ENCODE measurements around the gene AKR1B15. TPM values are rescaled to one million over a fixed set of nuclear protein-coding genes. Genes with fewer than 3 reads are reported as not detected.

AKR1B15 gene
- total RNA-seq, 1 experiment from 2014 or later = not detected

- TF ChIP-seq CTCF (conservative IDR thresholded peaks at IDR 0.05; ENCODE audit: low read depth, low read length) = no peak
- no peak for TF ChIP-seq EZH2 (IDR thresholded peaks at IDR 0.05; ENCODE audit: borderline replicate concordance, low read depth, low read length, poor library complexity, severe bottlenecking)
- ChIA-PET CTCF (interaction anchor here (0.6 kb wide), 1 partner anchor 10 kb away, joined by 10 read pairs; no protein-coding TSS in a partner anchor), POLR2A (ENCODE audit: low non-redundant PET) (no interaction called here)
- Histone ChIP-seq H3K4me3 (ENCODE audit: low read depth, low read length, poor library complexity, severe bottlenecking) (no peak overlapping the region), H3K9me3 (ENCODE audit: low read depth, low read length, poor library complexity, severe bottlenecking) (no peaks in the 10 kb centered on the region), H3K27ac (ENCODE audit: low read depth, low read length, poor library complexity, severe bottlenecking) (no peak overlapping the region), H3K4me1 (ENCODE audit: insufficient read depth, low read length, poor library complexity, severe bottlenecking) (peaks cover 14% of the 10 kb centered on the region), H3K36me3 (ENCODE audit: insufficient read depth, low read length, poor library complexity, severe bottlenecking) (no peaks in the 10 kb centered on the region), H3K27me3 (replicated peaks; ENCODE audit: insufficient read depth, low read depth, low read length, poor library complexity) (peaks cover 8% of the 10 kb centered on the region)
- intact Hi-C loops (cut with micrococcal nuclease; ENCODE audit: unreplicated experiment) = loop anchor here (10.0 kb wide), 1 partner anchor 111 kb away; no protein-coding TSS in a partner anchor
- BruUV-seq (replicated peaks) = no TSS peak
- DNase-seq (ENCODE audit: low spot score) = no peak
Observed at GRCh38 chr7:134545380-134545779, 3.5 kb upstream of the AKR1B15 start.

- no TSS peak for BruUV-seq (replicated peaks)
- Histone ChIP-seq H3K4me1 (ENCODE audit: insufficient read depth, low read length, poor library complexity, severe bottlenecking) (peaks cover 14% of the 10 kb centered on the region), H3K9me3 (ENCODE audit: low read depth, low read length, poor library complexity, severe bottlenecking) (no peaks in the 10 kb centered on the region), H3K4me3 (ENCODE audit: low read depth, low read length, poor library complexity, severe bottlenecking) (no peak overlapping the region), H3K36me3 (ENCODE audit: insufficient read depth, low read length, poor library complexity, severe bottlenecking) (no peaks in the 10 kb centered on the region), H3K27me3 (replicated peaks; ENCODE audit: insufficient read depth, low read depth, low read length, poor library complexity) (peaks cover 11% of the 10 kb centered on the region), H3K27ac (ENCODE audit: low read depth, low read length, poor library complexity, severe bottlenecking) (no peak overlapping the region)
- ChIA-PET POLR2A (ENCODE audit: low non-redundant PET) (no interaction called here), CTCF (interaction anchor here (0.6 kb wide), 1 partner anchor 11 kb away, joined by 10 read pairs; no protein-coding TSS in a partner anchor)
- no peak for DNase-seq (ENCODE audit: low spot score)
- intact Hi-C loops (cut with micrococcal nuclease; ENCODE audit: unreplicated experiment) = loop anchor here (10.0 kb wide), 1 partner anchor 111 kb away; no protein-coding TSS in a partner anchor
- TF ChIP-seq CTCF (conservative IDR thresholded peaks at IDR 0.05; ENCODE audit: low read depth, low read length) (no peak), EZH2 (IDR thresholded peaks at IDR 0.05; ENCODE audit: borderline replicate concordance, low read depth, low read length, poor library complexity, severe bottlenecking) (no peak)
Observed at GRCh38 chr7:134545918-134546317, 3.0 kb upstream of the AKR1B15 start.

GRCh38 chr7:134546955-134547354, 2.0 kb upstream of the AKR1B15 start:
- BruUV-seq (replicated peaks) = no TSS peak
- Histone ChIP-seq H3K4me1 (ENCODE audit: insufficient read depth, low read length, poor library complexity, severe bottlenecking) (peaks cover 14% of the 10 kb centered on the region), H3K4me3 (ENCODE audit: low read depth, low read length, poor library complexity, severe bottlenecking) (peak overlapping the region; percentile 31), H3K9me3 (ENCODE audit: low read depth, low read length, poor library complexity, severe bottlenecking) (no peaks in the 10 kb centered on the region), H3K27me3 (replicated peaks; ENCODE audit: insufficient read depth, low read depth, low read length, poor library complexity) (peaks cover 11% of the 10 kb centered on the region), H3K27ac (ENCODE audit: low read depth, low read length, poor library complexity, severe bottlenecking) (no peak overlapping the region), H3K36me3 (ENCODE audit: insufficient read depth, low read length, poor library complexity, severe bottlenecking) (no peaks in the 10 kb centered on the region)
- intact Hi-C loops (cut with micrococcal nuclease; ENCODE audit: unreplicated experiment) = loop anchor here (10.0 kb wide), 1 partner anchor 112 kb away; no protein-coding TSS in a partner anchor
- ChIA-PET POLR2A (ENCODE audit: low non-redundant PET) (no interaction called here), CTCF (interaction anchor here (0.6 to 1.3 kb wide), 5 partner anchors 12 to 126 kb away, joined by 3 to 12 read pairs (median 4); no protein-coding TSS in a partner anchor)
- TF ChIP-seq EZH2 (IDR thresholded peaks at IDR 0.05; ENCODE audit: borderline replicate concordance, low read depth, low read length, poor library complexity, severe bottlenecking) (no peak), CTCF (conservative IDR thresholded peaks at IDR 0.05; ENCODE audit: low read depth, low read length) (no peak)
- peak; percentile 15 for DNase-seq (ENCODE audit: low spot score)

Data from A673 (cell line).